Measurements from ENCODE around the gene GNB1. TPM values are rescaled to one million over a fixed set of nuclear protein-coding genes. Genes with fewer than 3 reads are reported as not detected.

Gene GNB1
- polyA plus RNA-seq, 1 donor, result 226 TPM

DNA sequence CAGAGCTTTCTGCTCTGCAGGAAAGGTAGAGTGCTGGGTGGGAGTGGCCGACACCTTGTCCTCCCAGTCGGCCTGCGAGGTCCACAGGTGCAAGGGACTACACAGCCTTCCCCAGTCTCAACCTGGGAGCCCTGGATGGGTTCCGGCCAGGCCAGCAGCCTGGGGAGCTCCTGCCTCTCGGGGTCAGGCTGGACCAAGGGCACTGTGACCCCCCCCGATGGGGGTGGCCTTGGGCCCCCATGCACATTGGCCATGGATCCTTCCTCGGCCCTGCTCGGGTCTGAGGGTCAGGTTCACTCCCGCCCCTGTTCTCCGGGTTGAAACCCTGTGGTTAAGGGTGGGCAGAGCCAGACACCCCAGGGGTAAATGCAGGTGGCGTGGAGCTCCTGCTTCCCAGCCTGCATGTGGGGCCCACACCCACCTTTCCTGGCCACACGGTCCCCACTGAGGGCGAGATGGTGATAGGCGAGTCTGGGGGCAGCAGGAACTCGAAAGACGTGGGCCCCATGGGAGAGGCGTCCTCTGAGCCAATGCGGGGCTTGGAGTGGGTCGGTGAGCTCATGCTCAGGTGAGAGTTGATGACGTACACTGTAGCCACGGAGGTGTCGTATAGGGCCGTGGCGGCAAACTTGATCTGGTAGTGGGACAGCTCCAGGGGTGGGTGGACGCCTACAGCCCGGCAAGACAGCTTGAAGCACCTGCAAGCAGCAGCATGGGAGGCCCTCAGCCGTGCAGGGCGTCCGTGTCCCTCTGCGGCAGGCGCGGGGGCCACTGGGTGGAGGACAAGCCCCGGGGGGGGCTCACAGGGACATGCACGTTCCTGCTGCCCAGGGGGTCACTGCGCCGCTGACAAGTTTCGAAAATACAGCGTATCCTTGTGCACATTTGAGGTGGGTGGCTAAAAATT, 39.0 kb upstream of the GNB1 start:
- H3K4me1 ChIP-seq (ENCODE audit: control insufficient read depth, insufficient read depth, low read length), result no peaks in the 10 kb centered on the region
- peaks cover 11% of the 10 kb centered on the region for H3K9me3 ChIP-seq (ENCODE audit: control insufficient read depth, low read depth, low read length)
- no peak overlapping the region for H3K4me3 ChIP-seq (ENCODE audit: low read length)
- H3K36me3 ChIP-seq (ENCODE audit: control insufficient read depth, insufficient read depth, low read length), result no peaks in the 10 kb centered on the region
- WGBS (ENCODE audit: insufficient coverage, low lambda C conversion rate), result no CpG with 5 or more reads among the region's 38 CpGs
- H3K27ac ChIP-seq (ENCODE audit: low read length), result no peak overlapping the region
- no peak for DNase-seq
- no peaks in the 10 kb centered on the region for H3K27me3 ChIP-seq (ENCODE audit: control insufficient read depth, insufficient read depth, low read length)

GRCh38 chr1:1929102-1929638, 38.3 kb upstream of the GNB1 start:
- WGBS (ENCODE audit: insufficient coverage, low lambda C conversion rate), result no CpG with 5 or more reads among the region's 10 CpGs
- no peaks in the 10 kb centered on the region for H3K4me1 ChIP-seq (ENCODE audit: control insufficient read depth, insufficient read depth, low read length)
- no peak overlapping the region for H3K27ac ChIP-seq (ENCODE audit: low read length)
- H3K27me3 ChIP-seq (ENCODE audit: control insufficient read depth, insufficient read depth, low read length), result no peaks in the 10 kb centered on the region
- no peak for DNase-seq
- peaks cover 11% of the 10 kb centered on the region for H3K9me3 ChIP-seq (ENCODE audit: control insufficient read depth, low read depth, low read length)
- H3K36me3 ChIP-seq (ENCODE audit: control insufficient read depth, insufficient read depth, low read length), result no peaks in the 10 kb centered on the region
- H3K4me3 ChIP-seq (ENCODE audit: low read length), result no peak overlapping the region

DNA sequence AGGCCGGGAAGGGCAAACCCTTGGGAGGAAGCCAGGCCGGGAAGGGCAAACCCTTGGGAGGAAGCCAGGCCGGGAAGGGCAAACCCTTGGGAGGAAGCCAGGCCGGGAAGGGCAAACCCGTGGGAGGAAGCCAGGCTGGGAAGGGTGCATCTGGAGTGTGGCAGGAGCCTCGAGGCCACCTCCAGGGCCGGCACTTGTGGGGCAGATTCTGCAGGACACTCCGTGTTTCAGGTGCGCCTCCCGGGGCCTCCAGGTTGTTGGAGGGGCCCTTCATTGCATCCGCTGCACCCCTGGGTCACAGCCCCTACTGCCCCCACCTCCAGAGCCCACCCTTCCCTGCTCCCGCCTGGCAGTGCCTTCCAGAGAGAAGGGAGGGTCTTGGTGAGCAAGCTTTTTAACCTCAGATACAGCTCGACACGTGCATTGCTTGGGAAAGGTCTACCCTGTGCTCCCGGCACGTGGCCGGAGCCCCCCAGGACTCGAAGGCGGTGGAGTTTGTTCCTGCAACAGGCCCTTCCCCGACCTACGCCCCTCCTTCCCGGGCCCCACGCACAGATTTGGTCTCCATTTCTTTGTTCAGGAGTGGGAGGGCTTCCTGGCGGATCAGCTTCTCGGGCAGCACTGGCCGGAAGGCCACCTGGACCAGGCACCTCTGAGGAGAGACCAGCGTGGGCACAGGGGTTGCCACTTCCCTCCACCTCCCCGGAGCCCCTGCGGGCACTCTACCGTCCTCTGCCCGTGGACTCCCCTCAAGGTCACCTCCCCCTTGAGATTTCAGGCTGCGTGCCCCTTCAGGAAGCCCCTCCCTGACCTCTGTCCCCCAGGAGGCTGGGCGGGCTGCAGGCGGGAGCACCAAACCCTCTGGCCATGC, 37.6 kb upstream of the GNB1 start:
- no CpG with 5 or more reads among the region's 34 CpGs for WGBS (ENCODE audit: insufficient coverage, low lambda C conversion rate)
- DNase-seq, result no peak
- no peaks in the 10 kb centered on the region for H3K36me3 ChIP-seq (ENCODE audit: control insufficient read depth, insufficient read depth, low read length)

GRCh38 chr1:1927751-1928150, 36.9 kb upstream of the GNB1 start:
- no peaks in the 10 kb centered on the region for H3K27me3 ChIP-seq (ENCODE audit: control insufficient read depth, insufficient read depth, low read length)
- no peak for DNase-seq
- no CpG with 5 or more reads among the region's 25 CpGs for WGBS (ENCODE audit: insufficient coverage, low lambda C conversion rate)

More for the DNA sequence above, 37.6 kb upstream of the GNB1 start:
- Histone ChIP-seq H3K4me3 (ENCODE audit: low read length) (no peak overlapping the region), H3K4me1 (ENCODE audit: control insufficient read depth, insufficient read depth, low read length) (peaks cover 4% of the 10 kb centered on the region), H3K27me3 (ENCODE audit: control insufficient read depth, insufficient read depth, low read length) (no peaks in the 10 kb centered on the region), H3K27ac (ENCODE audit: low read length) (no peak overlapping the region), H3K9me3 (ENCODE audit: control insufficient read depth, low read depth, low read length) (peaks cover 11% of the 10 kb centered on the region)

DNA sequence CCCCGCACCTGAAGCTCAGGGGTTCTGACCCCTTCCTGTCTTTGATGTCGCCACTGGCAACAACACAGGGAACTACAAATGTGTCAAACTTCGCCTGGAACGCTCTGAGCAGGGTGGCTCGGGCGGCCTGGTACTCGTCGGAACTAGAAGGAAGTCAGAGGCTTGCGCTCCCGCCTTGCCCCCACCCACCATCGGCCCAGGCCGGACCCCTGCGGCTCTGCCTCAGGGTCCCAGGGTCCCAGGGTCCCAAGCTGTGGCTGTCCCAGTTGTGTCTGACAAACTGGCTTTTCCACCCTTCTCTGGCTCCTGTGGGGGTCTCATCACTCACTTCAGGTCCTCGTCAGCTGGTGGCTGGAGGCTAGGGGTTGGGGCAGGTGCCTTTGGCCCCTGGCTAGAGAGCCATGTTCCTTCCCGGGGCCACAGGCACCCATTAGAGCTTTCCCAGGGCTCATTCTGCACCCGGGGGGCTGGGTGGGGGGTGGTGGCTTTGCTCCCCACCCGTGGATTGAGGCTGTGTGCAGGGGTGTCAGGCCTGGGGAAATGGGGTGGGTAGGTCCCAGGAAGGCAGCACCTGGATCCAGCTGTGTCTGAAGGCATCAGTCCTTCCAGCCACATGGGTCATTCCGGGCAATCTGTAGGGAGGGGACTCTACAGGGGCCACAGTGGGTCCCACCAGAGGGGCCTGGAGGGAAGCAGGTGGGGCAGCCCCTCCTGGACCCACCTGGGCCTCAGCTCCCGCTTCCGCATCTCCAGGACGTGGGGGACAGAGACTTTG, 36.2 kb upstream of the GNB1 start:
- peaks cover 11% of the 10 kb centered on the region for H3K9me3 ChIP-seq (ENCODE audit: control insufficient read depth, low read depth, low read length)
- H3K36me3 ChIP-seq (ENCODE audit: control insufficient read depth, insufficient read depth, low read length), result no peaks in the 10 kb centered on the region
- H3K4me1 ChIP-seq (ENCODE audit: control insufficient read depth, insufficient read depth, low read length), result peaks cover 17% of the 10 kb centered on the region
- no CpG with 5 or more reads among the region's 21 CpGs for WGBS (ENCODE audit: insufficient coverage, low lambda C conversion rate)
- no peak overlapping the region for H3K4me3 ChIP-seq (ENCODE audit: low read length)
- H3K27ac ChIP-seq (ENCODE audit: low read length), result no peak overlapping the region
- DNase-seq, result no peak
- no peaks in the 10 kb centered on the region for H3K27me3 ChIP-seq (ENCODE audit: control insufficient read depth, insufficient read depth, low read length)

More at GRCh38 chr1:1927751-1928150, 36.9 kb upstream of the GNB1 start:
- Histone ChIP-seq H3K9me3 (ENCODE audit: control insufficient read depth, low read depth, low read length) (peaks cover 11% of the 10 kb centered on the region), H3K27ac (ENCODE audit: low read length) (no peak overlapping the region), H3K36me3 (ENCODE audit: control insufficient read depth, insufficient read depth, low read length) (no peaks in the 10 kb centered on the region), H3K4me1 (ENCODE audit: control insufficient read depth, insufficient read depth, low read length) (peaks cover 11% of the 10 kb centered on the region), H3K4me3 (ENCODE audit: low read length) (no peak overlapping the region)

- Histone ChIP-seq H3K9me3 (ENCODE audit: control insufficient read depth, low read depth, low read length) (peaks cover 11% of the 10 kb centered on the region), H3K4me3 (ENCODE audit: low read length) (no peak overlapping the region), H3K36me3 (ENCODE audit: control insufficient read depth, insufficient read depth, low read length) (no peaks in the 10 kb centered on the region), H3K4me1 (ENCODE audit: control insufficient read depth, insufficient read depth, low read length) (peaks cover 24% of the 10 kb centered on the region), H3K27ac (ENCODE audit: low read length) (no peak overlapping the region), H3K27me3 (ENCODE audit: control insufficient read depth, insufficient read depth, low read length) (no peaks in the 10 kb centered on the region)
- DNase-seq, result no peak
- no CpG with 5 or more reads among the region's 26 CpGs for WGBS (ENCODE audit: insufficient coverage, low lambda C conversion rate)
Observed at GRCh38 chr1:1926346-1926811, 35.5 kb upstream of the GNB1 start.

GRCh38 chr1:1925437-1926345, 34.8 kb upstream of the GNB1 start:
- no peaks in the 10 kb centered on the region for H3K27me3 ChIP-seq (ENCODE audit: control insufficient read depth, insufficient read depth, low read length)
- no peak overlapping the region for H3K4me3 ChIP-seq (ENCODE audit: low read length)
- H3K27ac ChIP-seq (ENCODE audit: low read length), result no peak overlapping the region
- peaks cover 11% of the 10 kb centered on the region for H3K9me3 ChIP-seq (ENCODE audit: control insufficient read depth, low read depth, low read length)
- no peak for DNase-seq
- no peaks in the 10 kb centered on the region for H3K36me3 ChIP-seq (ENCODE audit: control insufficient read depth, insufficient read depth, low read length)
- peaks cover 31% of the 10 kb centered on the region for H3K4me1 ChIP-seq (ENCODE audit: control insufficient read depth, insufficient read depth, low read length)
- WGBS (ENCODE audit: insufficient coverage, low lambda C conversion rate), result no CpG with 5 or more reads among the region's 27 CpGs

DNA sequence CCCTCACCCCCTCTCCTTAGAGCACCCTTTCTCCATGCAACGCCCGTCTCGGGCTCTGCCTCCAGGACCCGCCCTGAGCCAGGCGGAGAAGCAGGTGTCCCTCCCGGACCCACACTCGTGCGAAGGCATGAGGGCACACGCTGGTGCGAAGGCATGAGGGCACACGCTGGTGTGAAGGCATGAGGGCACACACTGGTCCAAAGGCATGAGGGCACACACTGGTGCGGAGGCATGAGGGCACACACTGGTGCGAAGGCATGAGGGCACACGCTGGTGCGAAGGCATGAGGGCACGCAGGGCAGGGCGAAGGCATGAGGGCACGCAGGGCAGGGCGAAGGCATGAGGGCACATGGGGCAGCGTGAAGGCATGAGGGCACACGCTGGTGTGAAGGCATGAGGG, 34.0 kb upstream of the GNB1 start:
- WGBS (ENCODE audit: insufficient coverage, low lambda C conversion rate), result no CpG with 5 or more reads among the region's 21 CpGs

DNA sequence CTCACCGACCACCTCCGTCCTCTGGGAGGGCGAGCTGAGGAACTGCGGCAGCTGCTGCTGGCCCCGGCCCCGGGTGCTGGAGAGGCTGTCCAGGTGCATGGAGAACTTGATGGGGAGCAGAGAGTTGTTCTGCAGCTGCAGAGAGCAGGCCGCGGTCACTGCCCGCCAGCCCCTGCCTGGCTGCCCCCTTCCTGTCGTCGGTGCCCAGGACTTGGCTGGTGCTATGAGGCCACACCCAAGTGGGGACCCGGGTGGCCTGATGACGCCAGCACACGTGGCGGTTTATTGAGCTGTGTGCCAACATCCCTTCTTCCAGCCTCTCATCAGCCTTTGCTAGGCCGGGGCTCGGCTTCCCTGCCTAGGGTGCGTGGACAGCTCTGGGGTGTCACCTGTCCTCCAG, 33.5 kb upstream of the GNB1 start:
- Histone ChIP-seq H3K9me3 (ENCODE audit: control insufficient read depth, low read depth, low read length) (peaks cover 13% of the 10 kb centered on the region), H3K27ac (ENCODE audit: low read length) (no peak overlapping the region), H3K4me1 (ENCODE audit: control insufficient read depth, insufficient read depth, low read length) (peaks cover 43% of the 10 kb centered on the region), H3K27me3 (ENCODE audit: control insufficient read depth, insufficient read depth, low read length) (no peaks in the 10 kb centered on the region), H3K4me3 (ENCODE audit: low read length) (no peak overlapping the region), H3K36me3 (ENCODE audit: control insufficient read depth, insufficient read depth, low read length) (no peaks in the 10 kb centered on the region)
- no peak for DNase-seq
- WGBS (ENCODE audit: insufficient coverage, low lambda C conversion rate), result no CpG with 5 or more reads among the region's 18 CpGs

More for the DNA sequence above, 34.0 kb upstream of the GNB1 start:
- Histone ChIP-seq H3K27me3 (ENCODE audit: control insufficient read depth, insufficient read depth, low read length) (no peaks in the 10 kb centered on the region), H3K4me1 (ENCODE audit: control insufficient read depth, insufficient read depth, low read length) (peaks cover 40% of the 10 kb centered on the region), H3K9me3 (ENCODE audit: control insufficient read depth, low read depth, low read length) (peaks cover 11% of the 10 kb centered on the region), H3K4me3 (ENCODE audit: low read length) (no peak overlapping the region), H3K27ac (ENCODE audit: low read length) (no peak overlapping the region), H3K36me3 (ENCODE audit: control insufficient read depth, insufficient read depth, low read length) (no peaks in the 10 kb centered on the region)
- DNase-seq, result no peak
